MM.1S (cell line): ENCODE data around the gene SHISAL2A.

Experiments used
- EZH2phosphoT487 ChIP-seq: fragments of 300-600 bp; sonication (generic); IDR thresholded peaks from 2 replicates; pipeline ENCODE4 v1.6.1; 2018; ENCODE audit warnings: antibody characterized with exemption, low read length
- TF ChIP-seq, protein P1 (sequence below): fragments of 300-600 bp; sonication (generic); IDR thresholded peaks from 2 replicates; pipeline ENCODE4 v1.5.1; 2016; ENCODE audit warnings: antibody characterized with exemption, low read length, mixed read lengths

DNA sequence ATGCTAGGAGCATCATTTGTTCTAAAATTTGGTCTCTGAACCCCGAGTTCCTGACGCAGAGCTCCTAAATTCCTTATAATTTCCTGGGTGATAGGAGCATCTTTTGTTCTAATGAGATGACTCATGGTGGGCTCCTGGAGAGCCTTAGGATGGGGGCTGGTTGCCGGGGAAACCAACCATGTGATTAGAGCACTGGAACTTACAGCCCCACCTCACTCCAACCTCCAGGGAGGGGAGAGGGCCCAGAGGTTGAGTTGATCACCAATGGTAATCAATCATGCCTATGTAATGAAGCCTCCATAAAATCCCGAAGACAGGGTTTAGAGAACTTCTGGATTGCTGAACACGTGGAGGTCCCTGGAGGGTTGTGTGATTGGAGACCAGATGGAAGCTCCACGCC is 7.7 kb downstream of the SHISAL2A start:
- TF ChIP-seq, protein P1, sequence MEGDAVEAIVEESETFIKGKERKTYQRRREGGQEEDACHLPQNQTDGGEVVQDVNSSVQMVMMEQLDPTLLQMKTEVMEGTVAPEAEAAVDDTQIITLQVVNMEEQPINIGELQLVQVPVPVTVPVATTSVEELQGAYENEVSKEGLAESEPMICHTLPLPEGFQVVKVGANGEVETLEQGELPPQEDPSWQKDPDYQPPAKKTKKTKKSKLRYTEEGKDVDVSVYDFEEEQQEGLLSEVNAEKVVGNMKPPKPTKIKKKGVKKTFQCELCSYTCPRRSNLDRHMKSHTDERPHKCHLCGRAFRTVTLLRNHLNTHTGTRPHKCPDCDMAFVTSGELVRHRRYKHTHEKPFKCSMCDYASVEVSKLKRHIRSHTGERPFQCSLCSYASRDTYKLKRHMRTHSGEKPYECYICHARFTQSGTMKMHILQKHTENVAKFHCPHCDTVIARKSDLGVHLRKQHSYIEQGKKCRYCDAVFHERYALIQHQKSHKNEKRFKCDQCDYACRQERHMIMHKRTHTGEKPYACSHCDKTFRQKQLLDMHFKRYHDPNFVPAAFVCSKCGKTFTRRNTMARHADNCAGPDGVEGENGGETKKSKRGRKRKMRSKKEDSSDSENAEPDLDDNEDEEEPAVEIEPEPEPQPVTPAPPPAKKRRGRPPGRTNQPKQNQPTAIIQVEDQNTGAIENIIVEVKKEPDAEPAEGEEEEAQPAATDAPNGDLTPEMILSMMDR = no peak
- TF ChIP-seq EZH2phosphoT487 = no peak
